Lower leg skin (tissue), 4 donors: ENCODE results near the gene IRX5. TPM values are rescaled to one million over a fixed set of nuclear protein-coding genes. Genes with fewer than 3 reads are reported as not detected.

Experiments used
- DNase-seq, 2 donors: peaks; one replicate each; pipeline ENCODE4 v3.0.0-alpha.2; 2019; ENCODE audit warnings: low spot score in 2 of 2
- H3K4me3 ChIP-seq: fragments of 200-600 bp; sonication (generic); 2 replicates; pipeline ENCODE4 v1.5.1; 2017; ENCODE audit warnings: mild to moderate bottlenecking, low read depth; ENCODE audit not compliant: poor library complexity, severe bottlenecking
- CTCF ChIP-seq, 3 donors: fragments of 450-650 bp; IDR thresholded peaks; one replicate each; pipeline ENCODE4 v1.5.1; 2016; ENCODE audit warnings: antibody characterized with exemption in 3 of 3, mild to moderate bottlenecking in 3 of 3, moderate library complexity in 2 of 3
- POLR2A ChIP-seq, 2 donors: fragments of 450-650 bp; IDR thresholded peaks; one replicate each; pipeline ENCODE4 v1.6.1; 2016 to 2017; ENCODE audit warnings: antibody characterized with exemption in 2 of 2, mild to moderate bottlenecking in 1 of 2, moderate library complexity in 1 of 2
- WGBS, 2 donors: methylation state at CpG; one replicate each; pipeline ENCODE4 v1.1.5; 2018; 5-methylcytosine and 5-hydroxymethylcytosine counted together
- intact Hi-C: fragments of 100-400 bp; cut with DNase I; formaldehyde crosslinking; loops from one replicate; pipeline ENCODE4 v1.15.0; 2023; ENCODE audit warnings: low total_unique reads
- total RNA-seq, 4 donors: library from RNA; depleted of rRNA; stranded (reverse); fragments of >200 nt; gene quantifications; one replicate each; pipeline ENCODE4 v1.1.0, GENCODE V29; 2016

IRX5 gene
- total RNA-seq, 4 donors from 2014 or later, result 47.0 to 99.1 (median 68.7) TPM

DNA sequence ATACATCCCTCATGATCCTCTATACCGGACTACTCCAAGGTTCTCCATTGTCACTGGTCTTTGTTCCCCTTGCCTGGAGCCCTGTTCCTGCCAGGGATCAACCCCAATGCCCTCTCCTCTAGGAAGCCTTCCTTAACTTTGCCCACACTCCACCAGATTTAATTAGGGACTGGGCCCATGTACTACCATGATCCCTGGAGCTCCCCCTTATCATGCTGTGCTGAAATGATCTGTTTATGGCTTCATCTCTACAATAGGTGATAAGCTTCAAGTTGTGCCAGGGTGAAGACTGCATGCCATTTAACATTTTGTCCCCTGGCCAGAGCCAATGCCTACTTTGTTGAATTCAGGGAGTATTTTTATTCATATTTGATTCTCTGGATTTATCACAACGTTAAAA lies 17.9 kb upstream of the IRX5 start:
- intact Hi-C loops, result no loop called here
- WGBS, 2 donors, result 67 to 74% methylated on average over 2 of the region's 2 CpGs
- H3K4me3 ChIP-seq, result no peak overlapping the region
- TF ChIP-seq POLR2A (IDR thresholded peaks at IDR 0.05), result no peak
- TF ChIP-seq CTCF (IDR thresholded peaks at IDR 0.05), result no peak
- DNase-seq, result no peak

GRCh38 chr16:54921206-54921824 lies 9.3 kb upstream of the IRX5 start:
- no peak for DNase-seq
- intact Hi-C loops, result no loop called here
- TF ChIP-seq CTCF (IDR thresholded peaks at IDR 0.05), result no peak
- no peak for TF ChIP-seq POLR2A (IDR thresholded peaks at IDR 0.05)
- no peak overlapping the region for H3K4me3 ChIP-seq
- WGBS, 2 donors, result 74 to 80% methylated on average over 3 of the region's 3 CpGs

DNA sequence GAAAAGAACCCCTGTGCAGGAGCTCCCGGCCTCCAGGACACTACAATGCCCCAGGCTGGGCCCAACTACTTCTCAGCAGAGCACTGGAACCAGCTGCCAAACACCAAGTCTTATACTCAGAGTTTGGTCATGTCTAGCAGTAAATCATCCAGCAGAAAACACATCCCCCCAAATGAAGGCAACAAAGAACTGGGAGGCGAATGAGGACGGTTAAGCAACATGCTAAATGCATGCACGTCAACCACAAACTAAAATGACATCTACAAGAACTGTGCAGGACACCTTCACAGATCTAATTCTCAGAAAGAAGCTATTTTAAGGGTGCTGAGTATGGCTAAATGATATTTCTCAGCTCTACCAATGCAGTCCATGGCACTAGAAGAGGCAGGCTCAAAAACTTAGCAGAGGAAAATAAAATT lies 7.6 kb upstream of the IRX5 start:
- intact Hi-C loops, result no loop called here
- 77 to 88% methylated on average over 4 of the region's 4 CpGs for WGBS, 2 donors
- H3K4me3 ChIP-seq, result no peak overlapping the region
- TF ChIP-seq POLR2A (IDR thresholded peaks at IDR 0.05), result no peak
- TF ChIP-seq CTCF (IDR thresholded peaks at IDR 0.05), result no peak
- no peak for DNase-seq

DNA sequence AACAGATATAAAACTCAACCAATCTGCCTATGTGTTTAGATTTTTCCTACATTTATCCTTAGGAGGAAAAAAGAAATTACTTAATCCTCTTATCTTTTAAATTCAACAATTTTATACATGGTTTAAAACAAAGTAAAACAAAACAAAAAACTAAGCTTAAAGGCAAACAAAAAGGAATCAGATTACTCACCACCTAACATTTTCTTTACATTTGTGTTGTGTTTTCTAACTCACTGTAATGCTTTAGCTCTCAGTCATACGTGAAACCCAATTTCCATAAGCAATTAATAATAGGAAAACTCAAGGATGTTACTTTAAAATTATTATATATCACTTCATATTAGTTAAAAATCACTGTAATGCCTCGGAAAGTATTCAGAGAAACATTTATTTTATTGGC lies 6.7 kb upstream of the IRX5 start:
- TF ChIP-seq POLR2A (IDR thresholded peaks at IDR 0.05) (no peak), CTCF (IDR thresholded peaks at IDR 0.05) (no peak)
- 84 to 86% methylated on average over 2 of the region's 2 CpGs for WGBS, 2 donors
- intact Hi-C loops, result no loop called here
- DNase-seq, result no peak
- H3K4me3 ChIP-seq, result no peak overlapping the region

- no peak for TF ChIP-seq POLR2A (IDR thresholded peaks at IDR 0.05)
- TF ChIP-seq CTCF (IDR thresholded peaks at IDR 0.05), result no peak
- no peak overlapping the region for H3K4me3 ChIP-seq
- no peak for DNase-seq
- intact Hi-C loops, result no loop called here
- WGBS, 2 donors, result 57 to 63% methylated on average over 4 of the region's 4 CpGs
Observed at GRCh38 chr16:54926166-54926838, 4.4 kb upstream of the IRX5 start.
